Kidney (tissue), 14 donors: Measurements from ENCODE around the gene ST6GAL1. TPM values are rescaled to one million over a fixed set of nuclear protein-coding genes. Genes with fewer than 3 reads are reported as not detected.

Source experiments
- DNase-seq, 5 donors: peaks; one replicate each; pipeline ENCODE4 v3.0.0-alpha.2; 2013 to 2020
- FAIRE-seq: peaks from 2 replicates; lab custom pipeline; 2012; peaks lifted over from hg19 to GRCh38; lab: Jason Lieb, UNC
- H3K27ac ChIP-seq, 2 donors: one replicate each; pipeline ENCODE4 v1.7.0; 2013; ENCODE audit warnings: low read depth in 2 of 2, low read length in 2 of 2, inconsistent platforms in 1 of 2
- H3K27me3 ChIP-seq: one replicate; pipeline ENCODE4 v1.7.1; 2013; ENCODE audit warnings: low read length, inconsistent platforms; ENCODE audit not compliant: control insufficient read depth, insufficient read depth
- H3K36me3 ChIP-seq, 3 donors: one replicate each; pipeline versions ENCODE4 v1.7.0 to v1.7.1; 2013; ENCODE audit warnings: low read length in 3 of 3, control low read depth in 1 of 3, inconsistent platforms in 1 of 3; ENCODE audit not compliant: insufficient read depth in 3 of 3, control insufficient read depth in 2 of 3
- H3K4me1 ChIP-seq, 3 donors: one replicate each; pipeline versions ENCODE4 v1.7.0 to v1.7.1; 2013; ENCODE audit warnings: low read length in 3 of 3, inconsistent platforms in 1 of 3, low read depth in 1 of 3; ENCODE audit not compliant: control insufficient read depth in 2 of 3, insufficient read depth in 2 of 3
- H3K4me3 ChIP-seq, 3 donors: one replicate each; pipeline versions ENCODE4 v1.7.0 to v1.8.1; 2013; ENCODE audit warnings: low read length in 3 of 3, control low read depth in 1 of 3, inconsistent platforms in 1 of 3
- H3K9ac ChIP-seq, 3 donors: one replicate each; pipeline versions ENCODE4 v1.7.0 to v1.7.1; 2013; ENCODE audit warnings: low read length in 3 of 3, control low read depth in 1 of 3, inconsistent platforms in 1 of 3
- H3K9me3 ChIP-seq, 3 donors: one replicate each; pipeline versions ENCODE4 v1.7.0 to v1.7.1; 2013; ENCODE audit warnings: low read length in 3 of 3, control low read depth in 1 of 3, inconsistent platforms in 1 of 3; ENCODE audit not compliant: control insufficient read depth in 2 of 3, insufficient read depth in 1 of 3
- intact Hi-C: fragments of 100-400 bp; cut with DNase I; formaldehyde crosslinking; loops from one replicate; pipeline ENCODE4 v1.11.1; 2022
- polyA plus RNA-seq: library from polyadenylated mRNA; stranded (reverse); fragments of 350-450 nt; fragmentation: Illumina TruSeq; extraction: RNeasy Lipid Tissue Mini Kit (QIAGEN cat#74804); gene quantifications from one replicate; pipeline ENCODE4 v1.2.3, GENCODE V29; 2014; ENCODE audit warnings: low read depth, low replicate concordance; ENCODE audit not compliant: insufficient read depth
- total RNA-seq: library from RNA; stranded (reverse); fragmentation: NEBNext Ultra II Directional; extraction: Animal tissue kit (Norgen Biotek cat#: 25700); gene quantifications from one replicate; pipeline ENCODE4 v1.2.1, GENCODE V29; 2021
- TF ChIP-seq, protein P1 (sequence below): IDR thresholded peaks from 3 replicates; pipeline ENCODE4 v1.5.1; 2012; ENCODE audit warnings: mild to moderate bottlenecking, moderate library complexity, borderline replicate concordance; ENCODE audit not compliant: insufficient read depth; ENCODE audit errors: extremely low read depth
- donor health status: control.
- donor health status: control.
- donor health status: control.
- donor health status: control.
- donor health status: control.
- donor health status: DM: yes; HTN: yes; CAD: no.
- donor health status: Normal renal cell carcinoma (clear cell type).

The ST6GAL1 gene
- total and polyA plus RNA-seq, 2 donors from 2014 or later: 62.6 to 236 TPM

DNA sequence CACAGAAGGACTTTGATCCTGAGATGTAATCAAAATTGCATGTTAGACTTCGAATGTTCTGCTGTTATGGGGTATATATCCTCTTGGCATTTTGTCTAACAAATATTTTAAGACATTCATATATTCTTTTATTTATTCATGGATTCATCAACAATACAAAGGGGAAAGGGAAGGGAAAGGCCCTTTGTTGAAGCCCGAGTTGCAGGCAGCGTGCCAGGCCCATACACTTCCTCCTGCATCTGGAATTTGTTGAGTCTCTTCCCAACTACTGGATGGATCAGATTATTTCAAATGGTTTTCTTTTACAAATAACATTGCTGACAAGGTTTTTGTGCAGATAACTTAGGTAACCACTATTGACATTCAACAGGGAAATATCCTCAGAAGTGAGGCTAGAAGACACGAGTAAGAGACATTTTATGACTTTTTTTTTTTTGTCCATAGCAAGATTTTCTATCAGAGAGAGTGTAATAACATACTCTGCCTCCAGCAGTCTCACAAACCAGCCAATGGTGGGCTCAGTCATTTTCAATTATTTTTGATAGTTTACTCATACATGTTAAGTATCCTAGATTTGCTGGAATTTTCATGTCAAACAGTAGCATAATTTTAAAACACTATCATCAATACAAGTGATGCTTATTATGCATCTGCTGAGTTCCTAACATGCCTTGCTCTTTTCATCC, 114.7 kb downstream of the ST6GAL1 start:
- Histone ChIP-seq H3K9ac (no peak overlapping the region), H3K4me1 (peaks cover 0 to 6% (median 0%) of the 10 kb centered on the region in 3 donors), H3K27ac (no peak overlapping the region), H3K27me3 (no peaks in the 10 kb centered on the region), H3K9me3 (no peaks in the 10 kb centered on the region), H3K36me3 (peaks cover 0 to 2% (median 0%) of the 10 kb centered on the region in 3 donors), H3K4me3 (no peak overlapping the region)
- DNase-seq (no peak), FAIRE-seq (no peak)
- TF ChIP-seq, protein P1, sequence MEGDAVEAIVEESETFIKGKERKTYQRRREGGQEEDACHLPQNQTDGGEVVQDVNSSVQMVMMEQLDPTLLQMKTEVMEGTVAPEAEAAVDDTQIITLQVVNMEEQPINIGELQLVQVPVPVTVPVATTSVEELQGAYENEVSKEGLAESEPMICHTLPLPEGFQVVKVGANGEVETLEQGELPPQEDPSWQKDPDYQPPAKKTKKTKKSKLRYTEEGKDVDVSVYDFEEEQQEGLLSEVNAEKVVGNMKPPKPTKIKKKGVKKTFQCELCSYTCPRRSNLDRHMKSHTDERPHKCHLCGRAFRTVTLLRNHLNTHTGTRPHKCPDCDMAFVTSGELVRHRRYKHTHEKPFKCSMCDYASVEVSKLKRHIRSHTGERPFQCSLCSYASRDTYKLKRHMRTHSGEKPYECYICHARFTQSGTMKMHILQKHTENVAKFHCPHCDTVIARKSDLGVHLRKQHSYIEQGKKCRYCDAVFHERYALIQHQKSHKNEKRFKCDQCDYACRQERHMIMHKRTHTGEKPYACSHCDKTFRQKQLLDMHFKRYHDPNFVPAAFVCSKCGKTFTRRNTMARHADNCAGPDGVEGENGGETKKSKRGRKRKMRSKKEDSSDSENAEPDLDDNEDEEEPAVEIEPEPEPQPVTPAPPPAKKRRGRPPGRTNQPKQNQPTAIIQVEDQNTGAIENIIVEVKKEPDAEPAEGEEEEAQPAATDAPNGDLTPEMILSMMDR: no peak
- intact Hi-C loops: no loop called here

- Histone ChIP-seq H3K4me1 (peaks cover 0 to 4% (median 0%) of the 10 kb centered on the region in 3 donors), H3K27ac (no peak overlapping the region)
- intact Hi-C loops: no loop called here
Observed at GRCh38 chr3:187046033-187046432, 115.7 kb downstream of the ST6GAL1 start.

DNA sequence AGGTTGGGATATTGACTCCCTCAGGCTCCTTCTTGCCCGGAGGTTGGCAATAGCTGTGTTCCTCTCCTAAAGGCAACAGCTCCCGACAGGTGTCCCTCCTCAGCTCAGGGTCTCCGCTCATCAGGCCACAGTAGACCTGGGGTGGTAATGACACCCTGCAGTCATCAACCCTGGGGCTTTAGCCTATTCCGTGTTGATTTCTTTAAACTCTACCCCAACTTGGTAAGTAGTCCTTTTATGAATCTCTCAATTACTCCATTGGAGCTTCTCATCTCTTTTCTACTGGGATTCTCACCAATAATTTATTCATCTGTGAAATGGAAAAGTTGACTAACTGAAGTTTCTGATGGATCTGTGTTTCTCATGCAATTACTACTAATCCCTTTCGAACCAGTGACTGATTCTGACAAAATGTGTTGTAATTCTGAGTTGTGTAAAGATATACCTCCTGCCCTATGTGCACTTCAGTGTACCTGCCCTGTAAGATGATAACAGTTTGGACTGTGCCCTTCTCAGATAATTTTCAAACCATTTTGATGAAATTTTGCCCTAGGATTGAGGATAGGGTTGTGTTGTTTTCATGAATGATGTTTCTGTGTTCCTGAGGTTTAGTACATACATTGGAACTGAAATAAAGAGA, 119.3 kb downstream of the ST6GAL1 start:
- TF ChIP-seq, protein P1: no peak
- intact Hi-C loops: no loop called here
- FAIRE-seq: no peak
- Histone ChIP-seq H3K4me1 (no peaks in the 10 kb centered on the region), H3K9ac (no peak overlapping the region), H3K27ac (no peak overlapping the region), H3K9me3 (no peaks in the 10 kb centered on the region), H3K36me3 (peaks cover 0 to 3% (median 0%) of the 10 kb centered on the region in 3 donors), H3K27me3 (no peaks in the 10 kb centered on the region), H3K4me3 (no peak overlapping the region)
- no peak for DNase-seq

More at GRCh38 chr3:187046033-187046432, 115.7 kb downstream of the ST6GAL1 start:
- H3K9me3 ChIP-seq: no peaks in the 10 kb centered on the region
- H3K9ac ChIP-seq: no peak overlapping the region
- H3K27me3 ChIP-seq: no peaks in the 10 kb centered on the region
- H3K4me3 ChIP-seq: no peak overlapping the region
- no peak for DNase-seq
- no peak for FAIRE-seq
- TF ChIP-seq, protein P1: no peak
- no peaks in the 10 kb centered on the region for H3K36me3 ChIP-seq
